Tibial nerve (tissue), 4 donors: ENCODE measurements around the gene PREX1. TPM values are rescaled to one million over a fixed set of nuclear protein-coding genes. Genes with fewer than 3 reads are reported as not detected.

ENCODE experiments used
- DNase-seq, 2 donors: peaks; one replicate each; pipeline ENCODE4 v3.0.0-alpha.2; 2019; ENCODE audit warnings: low spot score in 2 of 2
- H3K27ac ChIP-seq, 4 donors: fragments of 200-600 bp; sonication (generic) in 3 of 4; one replicate each; pipeline ENCODE4 v1.5.1; 2017 to 2019; ENCODE audit warnings: mild to moderate bottlenecking in 1 of 4
- H3K27me3 ChIP-seq, 2 donors: fragments of 200-600 bp; sonication (generic) in 1 of 2; one replicate each; pipeline versions ENCODE4 v1.5.1 to v1.6.0; 2017 to 2019
- H3K36me3 ChIP-seq, 3 donors: fragments of 200-600 bp; sonication (generic); one replicate each; pipeline ENCODE4 v1.5.1; 2018 to 2019
- H3K4me1 ChIP-seq, 4 donors: fragments of 200-600 bp; sonication (generic) in 3 of 4; one replicate each; pipeline ENCODE4 v1.5.1; 2017 to 2019
- H3K4me3 ChIP-seq, 4 donors: fragments of 200-600 bp; sonication (generic) in 3 of 4; one replicate each; pipeline ENCODE4 v1.5.1; 2017 to 2019; ENCODE audit warnings: mild to moderate bottlenecking in 1 of 4, moderate library complexity in 1 of 4
- H3K9me3 ChIP-seq, 4 donors: fragments of 200-600 bp; sonication (generic) in 3 of 4; one replicate each; pipeline ENCODE4 v1.5.1; 2017 to 2019
- CTCF ChIP-seq, 5 experiments: fragments of 200-600 bp in 3 of 5; fragments of 450-650 bp in 2 of 5; sonication (generic) in 3 of 5; IDR thresholded peaks; one replicate each; pipeline ENCODE4 v1.5.1; 2016 to 2019; ENCODE audit warnings: antibody characterized with exemption in 5 of 5, mild to moderate bottlenecking in 3 of 5, moderate library complexity in 2 of 5
- EP300 ChIP-seq, 2 donors: sonication (generic); formaldehyde crosslinking; IDR thresholded peaks; one replicate each; pipeline ENCODE4 v1.6.1; 2017; ENCODE audit warnings: antibody characterized with exemption in 2 of 2, mild to moderate bottlenecking in 1 of 2
- POLR2A ChIP-seq, 2 donors: fragments of 450-650 bp; IDR thresholded peaks; one replicate each; pipeline ENCODE4 v1.6.1; 2017; ENCODE audit warnings: antibody characterized with exemption in 2 of 2, mild to moderate bottlenecking in 2 of 2, moderate library complexity in 2 of 2
- WGBS, 2 donors: methylation state at CpG; one replicate each; pipeline ENCODE4 v1.1.5; 2018; 5-methylcytosine and 5-hydroxymethylcytosine counted together
- total RNA-seq, 4 donors: library from RNA; depleted of rRNA; stranded (reverse); fragments of >200 nt; gene quantifications; one replicate each; pipeline ENCODE4 v1.1.0, GENCODE V29; 2016

PREX1 gene
- total RNA-seq, 4 donors from 2014 or later: 30.1 to 50.7 (median 32.5) TPM

- no peak overlapping the region for H3K4me3 ChIP-seq
- H3K36me3 ChIP-seq: no peaks in the 10 kb centered on the region
- H3K27ac ChIP-seq: peak overlapping the region in 1 of 4 donors; percentile 56
- H3K27me3 ChIP-seq: no peaks in the 10 kb centered on the region
- TF ChIP-seq EP300 (IDR thresholded peaks at IDR 0.05): no peak
- no peak for TF ChIP-seq POLR2A (IDR thresholded peaks at IDR 0.05)
- TF ChIP-seq CTCF (IDR thresholded peaks at IDR 0.05): no peak
- no peak for DNase-seq
- H3K9me3 ChIP-seq: no peaks in the 10 kb centered on the region
- H3K4me1 ChIP-seq: peaks cover 0 to 75% (median 38%) of the 10 kb centered on the region in 4 donors
- 41 to 55% methylated on average over 11 of the region's 11 CpGs for WGBS, 2 donors
Observed at GRCh38 chr20:48818481-48818987, 9.3 kb downstream of the PREX1 start.

- 66 to 74% methylated on average over 7 of the region's 7 CpGs for WGBS, 2 donors
- TF ChIP-seq POLR2A (IDR thresholded peaks at IDR 0.05) (no peak), CTCF (IDR thresholded peaks at IDR 0.05) (no peak), EP300 (IDR thresholded peaks at IDR 0.05) (no peak)
- H3K27me3 ChIP-seq: no peaks in the 10 kb centered on the region
- H3K27ac ChIP-seq: peak overlapping the region in 1 of 4 donors; percentile 56
- H3K9me3 ChIP-seq: no peaks in the 10 kb centered on the region
- no peak overlapping the region for H3K4me3 ChIP-seq
- no peak for DNase-seq
- no peaks in the 10 kb centered on the region for H3K36me3 ChIP-seq
- H3K4me1 ChIP-seq: peaks cover 0 to 70% (median 36%) of the 10 kb centered on the region in 4 donors
Observed at GRCh38 chr20:48818031-48818370, 9.8 kb downstream of the PREX1 start.

- H3K27me3 ChIP-seq: no peaks in the 10 kb centered on the region
- TF ChIP-seq EP300 (IDR thresholded peaks at IDR 0.05): no peak
- no peak for TF ChIP-seq POLR2A (IDR thresholded peaks at IDR 0.05)
- TF ChIP-seq CTCF (IDR thresholded peaks at IDR 0.05): no peak
- H3K9me3 ChIP-seq: no peaks in the 10 kb centered on the region
- DNase-seq: no peak
- peak overlapping the region in 1 of 4 donors; percentile 56 for H3K27ac ChIP-seq
- no peaks in the 10 kb centered on the region for H3K36me3 ChIP-seq
- H3K4me3 ChIP-seq: no peak overlapping the region
- peaks cover 0 to 72% (median 35%) of the 10 kb centered on the region in 4 donors for H3K4me1 ChIP-seq
- 71 to 73% methylated on average over 4 of the region's 4 CpGs for WGBS, 2 donors
Observed at GRCh38 chr20:48817367-48818030, 10.3 kb downstream of the PREX1 start.

GRCh38 chr20:48816282-48817205 lies 11.3 kb downstream of the PREX1 start:
- H3K27ac ChIP-seq: no peak overlapping the region
- WGBS, 2 donors: 84% methylated on average over 14 of the region's 14 CpGs
- H3K27me3 ChIP-seq: no peaks in the 10 kb centered on the region
- H3K4me3 ChIP-seq: no peak overlapping the region
- TF ChIP-seq EP300 (IDR thresholded peaks at IDR 0.05) (no peak), POLR2A (IDR thresholded peaks at IDR 0.05) (no peak), CTCF (IDR thresholded peaks at IDR 0.05) (no peak)
- no peaks in the 10 kb centered on the region for H3K9me3 ChIP-seq
- no peak for DNase-seq
- H3K36me3 ChIP-seq: no peaks in the 10 kb centered on the region
- H3K4me1 ChIP-seq: peaks cover 0 to 64% (median 35%) of the 10 kb centered on the region in 4 donors

- no peaks in the 10 kb centered on the region for H3K36me3 ChIP-seq
- no peak overlapping the region for H3K27ac ChIP-seq
- H3K4me1 ChIP-seq: peaks cover 0 to 54% (median 31%) of the 10 kb centered on the region in 4 donors
- no peaks in the 10 kb centered on the region for H3K27me3 ChIP-seq
- WGBS, 2 donors: 87 to 95% methylated on average over 10 to 12 of the region's 12 CpGs
- H3K9me3 ChIP-seq: no peaks in the 10 kb centered on the region
- DNase-seq: no peak
- no peak overlapping the region for H3K4me3 ChIP-seq
- no peak for TF ChIP-seq CTCF (IDR thresholded peaks at IDR 0.05)
- no peak for TF ChIP-seq POLR2A (IDR thresholded peaks at IDR 0.05)
- TF ChIP-seq EP300 (IDR thresholded peaks at IDR 0.05): no peak
Observed at GRCh38 chr20:48815537-48815936, 12.3 kb downstream of the PREX1 start.
